Lower leg skin (tissue), 3 donors: ENCODE results near the gene CACYBP.

Source experiments
- POLR2A ChIP-seq, 2 donors: fragments of 450-650 bp; IDR thresholded peaks; one replicate each; pipeline ENCODE4 v1.6.1; 2016 to 2017; ENCODE audit warnings: antibody characterized with exemption in 2 of 2, mild to moderate bottlenecking in 1 of 2, moderate library complexity in 1 of 2
- TF ChIP-seq, protein P1 (sequence below), 3 donors: fragments of 450-650 bp; IDR thresholded peaks; one replicate each; pipeline ENCODE4 v1.5.1; 2016; ENCODE audit warnings: antibody characterized with exemption in 3 of 3, mild to moderate bottlenecking in 3 of 3, moderate library complexity in 2 of 3

DNA sequence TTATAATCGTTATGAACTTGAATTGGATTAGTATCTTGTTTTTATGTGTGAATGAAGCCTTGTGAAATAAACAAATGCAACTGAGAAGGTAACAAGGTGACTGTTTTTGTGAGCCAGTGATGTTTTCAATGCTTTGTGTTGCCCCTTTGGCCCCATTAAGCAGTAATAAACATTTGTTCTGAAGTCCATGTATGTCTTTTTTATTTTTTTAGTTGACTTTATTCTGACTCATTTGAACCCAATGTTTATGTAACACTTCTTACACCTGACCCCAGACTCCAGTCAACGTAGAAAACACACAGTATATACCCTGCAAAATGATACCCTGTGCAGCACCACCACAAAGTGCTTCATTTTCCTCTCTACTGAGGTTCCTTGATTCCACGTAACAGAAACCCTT is 4.6 kb upstream of the CACYBP start:
- TF ChIP-seq, protein P1, sequence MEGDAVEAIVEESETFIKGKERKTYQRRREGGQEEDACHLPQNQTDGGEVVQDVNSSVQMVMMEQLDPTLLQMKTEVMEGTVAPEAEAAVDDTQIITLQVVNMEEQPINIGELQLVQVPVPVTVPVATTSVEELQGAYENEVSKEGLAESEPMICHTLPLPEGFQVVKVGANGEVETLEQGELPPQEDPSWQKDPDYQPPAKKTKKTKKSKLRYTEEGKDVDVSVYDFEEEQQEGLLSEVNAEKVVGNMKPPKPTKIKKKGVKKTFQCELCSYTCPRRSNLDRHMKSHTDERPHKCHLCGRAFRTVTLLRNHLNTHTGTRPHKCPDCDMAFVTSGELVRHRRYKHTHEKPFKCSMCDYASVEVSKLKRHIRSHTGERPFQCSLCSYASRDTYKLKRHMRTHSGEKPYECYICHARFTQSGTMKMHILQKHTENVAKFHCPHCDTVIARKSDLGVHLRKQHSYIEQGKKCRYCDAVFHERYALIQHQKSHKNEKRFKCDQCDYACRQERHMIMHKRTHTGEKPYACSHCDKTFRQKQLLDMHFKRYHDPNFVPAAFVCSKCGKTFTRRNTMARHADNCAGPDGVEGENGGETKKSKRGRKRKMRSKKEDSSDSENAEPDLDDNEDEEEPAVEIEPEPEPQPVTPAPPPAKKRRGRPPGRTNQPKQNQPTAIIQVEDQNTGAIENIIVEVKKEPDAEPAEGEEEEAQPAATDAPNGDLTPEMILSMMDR (IDR thresholded peaks at IDR 0.05): no peak
- no peak for TF ChIP-seq POLR2A (IDR thresholded peaks at IDR 0.05)
